C4-2B (cell line): ENCODE results near the gene PPP6R3.

Experiments
- CTCF ChIP-seq: fragments of 450-650 bp; conservative IDR thresholded peaks from 2 replicates; pipeline ENCODE4 v1.5.1; 2017; ENCODE audit warnings: mild to moderate bottlenecking
- ZFX ChIP-seq: fragments of 450-650 bp; IDR thresholded peaks from 2 replicates; pipeline ENCODE4 v1.6.1; 2017

GRCh38 chr11:68535098-68535497 lies 74.5 kb downstream of the PPP6R3 start:
- TF ChIP-seq CTCF = no peak
- no peak for TF ChIP-seq ZFX
